Brain microvascular endothelial cell (primary cell): ENCODE results near the gene TAF5L.

Source experiments
- DNase-seq: peaks from one replicate; pipeline ENCODE4 v3.0.0-alpha.2; 2020
- H3K27ac ChIP-seq: fragments of 250-450 bp; sonication (Bioruptor Pico); 2 replicates; pipeline ENCODE4 v1.5.1; 2020; ENCODE audit warnings: mild to moderate bottlenecking, moderate library complexity
- H3K27me3 ChIP-seq: fragments of 250-450 bp; sonication (Bioruptor Pico); replicated peaks from 2 replicates; pipeline ENCODE4 v1.5.1; 2020; ENCODE audit warnings: mild to moderate bottlenecking
- H3K36me3 ChIP-seq: fragments of 250-450 bp; sonication (Bioruptor Pico); replicated peaks from 2 replicates; pipeline ENCODE4 v1.5.1; 2020; ENCODE audit warnings: mild to moderate bottlenecking
- H3K4me3 ChIP-seq: 2 replicates; pipeline ENCODE4 v1.5.1; 2011; ENCODE audit warnings: low read depth, mild to moderate bottlenecking, control low read depth, low read length, moderate library complexity
- in situ Hi-C: cut with HindIII; loops from 2 replicates; pipeline ENCODE4 v1.10.0; 2017; ENCODE audit warnings: low sequenced_read_pairs, low pct_ligation_motif_present
- TF ChIP-seq, protein P1 (sequence below): IDR thresholded peaks from 2 replicates; pipeline ENCODE4 v1.5.1; 2011; ENCODE audit warnings: low read depth, mild to moderate bottlenecking, moderate library complexity, low read length, control low read depth, inconsistent platforms; ENCODE audit errors: missing control alignments

Gene TAF5L

DNA sequence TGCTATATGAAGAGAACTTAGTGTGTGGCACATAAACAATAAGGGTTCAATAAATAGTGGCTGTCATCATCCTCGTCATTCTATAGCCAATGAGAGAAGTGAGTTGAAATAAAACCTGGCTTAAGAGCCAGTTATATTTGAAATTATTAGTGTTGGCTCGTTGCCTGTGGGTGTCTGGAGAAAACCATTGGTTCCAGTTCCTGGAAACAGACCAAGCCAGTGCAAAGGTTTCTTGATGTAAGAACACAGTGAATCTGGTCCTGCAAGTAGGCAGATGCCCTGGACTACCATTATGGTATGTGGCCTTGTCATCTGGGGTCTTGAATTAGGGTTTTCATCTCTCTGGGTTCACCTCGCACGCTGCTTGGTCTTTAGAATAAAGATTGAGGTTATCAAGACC lies 43.4 kb upstream of the TAF5L start:
- H3K36me3 ChIP-seq, result no peaks in the 10 kb centered on the region
- H3K27me3 ChIP-seq, result no peaks in the 10 kb centered on the region
- no peak overlapping the region for H3K4me3 ChIP-seq
- DNase-seq, result peak; percentile 23
- TF ChIP-seq, protein P1, sequence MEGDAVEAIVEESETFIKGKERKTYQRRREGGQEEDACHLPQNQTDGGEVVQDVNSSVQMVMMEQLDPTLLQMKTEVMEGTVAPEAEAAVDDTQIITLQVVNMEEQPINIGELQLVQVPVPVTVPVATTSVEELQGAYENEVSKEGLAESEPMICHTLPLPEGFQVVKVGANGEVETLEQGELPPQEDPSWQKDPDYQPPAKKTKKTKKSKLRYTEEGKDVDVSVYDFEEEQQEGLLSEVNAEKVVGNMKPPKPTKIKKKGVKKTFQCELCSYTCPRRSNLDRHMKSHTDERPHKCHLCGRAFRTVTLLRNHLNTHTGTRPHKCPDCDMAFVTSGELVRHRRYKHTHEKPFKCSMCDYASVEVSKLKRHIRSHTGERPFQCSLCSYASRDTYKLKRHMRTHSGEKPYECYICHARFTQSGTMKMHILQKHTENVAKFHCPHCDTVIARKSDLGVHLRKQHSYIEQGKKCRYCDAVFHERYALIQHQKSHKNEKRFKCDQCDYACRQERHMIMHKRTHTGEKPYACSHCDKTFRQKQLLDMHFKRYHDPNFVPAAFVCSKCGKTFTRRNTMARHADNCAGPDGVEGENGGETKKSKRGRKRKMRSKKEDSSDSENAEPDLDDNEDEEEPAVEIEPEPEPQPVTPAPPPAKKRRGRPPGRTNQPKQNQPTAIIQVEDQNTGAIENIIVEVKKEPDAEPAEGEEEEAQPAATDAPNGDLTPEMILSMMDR, result no peak
- in situ Hi-C loops, result no loop called here
- H3K27ac ChIP-seq, result no peak overlapping the region

DNA sequence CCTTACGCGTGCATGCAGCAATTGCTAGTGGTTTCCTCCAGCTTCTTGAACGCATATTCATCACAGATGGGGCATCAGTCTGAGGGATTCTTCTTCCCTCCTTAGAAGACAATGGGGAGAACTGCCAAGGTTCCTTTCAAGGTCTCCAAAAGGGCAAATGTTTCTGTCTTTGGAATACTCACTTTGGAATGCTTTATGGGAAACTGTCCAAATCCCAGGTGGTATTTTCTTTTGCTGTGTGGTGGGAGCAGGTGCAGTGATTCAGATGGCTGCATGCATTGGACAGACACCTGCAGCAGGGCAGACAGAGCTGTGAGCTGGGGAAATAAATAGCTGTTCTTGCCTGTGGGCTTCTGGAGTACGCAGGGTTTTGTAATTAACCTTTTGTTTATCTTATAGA lies 40.7 kb upstream of the TAF5L start:
- no peaks in the 10 kb centered on the region for H3K27me3 ChIP-seq
- no peak overlapping the region for H3K27ac ChIP-seq
- TF ChIP-seq, protein P1, result no peak
- no peaks in the 10 kb centered on the region for H3K36me3 ChIP-seq
- in situ Hi-C loops, result no loop called here
- no peak for DNase-seq
- no peak overlapping the region for H3K4me3 ChIP-seq

DNA sequence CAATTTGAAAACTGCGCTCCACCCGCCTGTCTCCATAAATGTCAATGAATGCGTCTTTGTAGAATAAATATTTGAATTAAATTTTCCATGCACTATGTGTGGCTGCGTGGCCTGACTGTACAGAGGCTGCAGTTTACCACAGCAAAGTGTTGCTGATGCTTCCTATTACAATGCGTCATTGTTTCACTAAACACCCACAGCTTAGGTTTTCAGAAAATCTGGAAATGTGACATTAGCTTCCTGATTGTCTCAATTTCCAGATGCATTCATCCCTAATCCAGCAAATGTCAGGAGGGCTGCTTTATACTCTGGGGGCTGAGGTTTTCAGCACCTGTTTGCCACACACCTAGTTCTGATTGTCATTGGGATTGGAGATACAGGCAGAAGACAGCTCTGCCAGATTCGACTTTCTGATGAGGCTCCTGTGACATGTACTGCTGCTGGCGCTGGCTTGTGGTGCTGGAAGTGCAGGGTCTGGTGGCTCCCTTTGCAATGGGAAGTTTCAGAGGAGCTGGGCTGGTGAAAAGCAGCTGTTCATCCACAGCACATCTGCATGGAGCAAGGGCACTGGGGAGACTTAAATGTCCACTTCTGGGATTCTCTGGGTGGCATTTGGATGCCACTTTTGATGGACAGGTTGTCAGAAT lies 40.1 kb upstream of the TAF5L start:
- H3K4me3 ChIP-seq, result no peak overlapping the region
- no peak overlapping the region for H3K27ac ChIP-seq
- TF ChIP-seq, protein P1, result no peak
- peaks cover 4% of the 10 kb centered on the region for H3K36me3 ChIP-seq
- H3K27me3 ChIP-seq, result no peaks in the 10 kb centered on the region
- in situ Hi-C loops, result no loop called here
- DNase-seq, result no peak

DNA sequence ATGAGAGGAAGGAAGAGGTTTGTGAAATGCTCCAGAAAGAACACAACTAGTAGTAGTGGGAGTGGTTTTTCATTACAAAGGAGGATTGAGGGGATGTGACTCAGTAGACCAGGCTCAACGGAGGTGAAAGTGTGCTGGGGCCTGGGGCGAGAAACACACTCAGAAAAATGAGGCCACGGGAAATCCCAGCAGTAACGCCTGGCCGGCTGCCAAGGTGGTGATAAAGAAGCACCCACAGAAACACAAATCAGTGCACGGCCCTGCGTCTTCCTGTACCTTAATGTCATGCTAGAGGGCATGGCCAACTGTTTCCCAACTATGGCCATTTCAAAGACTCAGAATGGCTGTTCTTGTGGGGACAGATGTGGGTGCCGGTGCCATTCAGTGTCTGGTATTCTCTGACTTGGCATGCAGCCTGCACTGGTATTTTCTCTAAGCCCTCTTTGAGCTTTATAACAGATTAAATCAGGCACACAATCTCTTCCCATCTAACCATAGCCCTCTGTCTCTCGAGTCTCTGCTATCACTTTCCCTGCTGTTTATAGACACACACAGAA lies 38.3 kb upstream of the TAF5L start:
- no peak overlapping the region for H3K27ac ChIP-seq
- peaks cover 8% of the 10 kb centered on the region for H3K36me3 ChIP-seq
- peak; percentile 53 for DNase-seq
- in situ Hi-C loops, result no loop called here
- no peaks in the 10 kb centered on the region for H3K27me3 ChIP-seq
- H3K4me3 ChIP-seq, result no peak overlapping the region
- TF ChIP-seq, protein P1, result no peak

DNA sequence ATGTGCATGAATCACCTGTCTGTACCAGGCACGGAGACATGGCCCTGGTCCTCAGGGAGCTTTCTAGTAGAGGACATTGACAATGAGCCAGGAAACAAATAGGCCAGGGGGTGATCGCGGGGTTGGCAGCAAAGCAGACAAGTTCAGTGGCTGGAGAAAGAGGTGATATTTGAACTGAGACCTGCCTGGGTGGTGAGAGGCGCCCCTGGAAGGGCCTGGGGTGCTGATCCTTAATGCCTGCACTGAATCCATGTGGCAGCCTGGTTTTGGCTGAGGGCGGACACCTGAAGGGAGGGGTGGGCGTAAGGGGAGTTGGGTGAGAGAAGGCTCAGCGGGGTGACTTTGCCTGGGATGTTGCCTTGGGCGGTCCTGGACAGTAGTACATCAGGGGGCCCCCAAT lies 36.0 kb upstream of the TAF5L start:
- H3K36me3 ChIP-seq, result peaks cover 18% of the 10 kb centered on the region
- TF ChIP-seq, protein P1, result no peak
- no peak overlapping the region for H3K4me3 ChIP-seq
- H3K27me3 ChIP-seq, result no peaks in the 10 kb centered on the region
- in situ Hi-C loops, result no loop called here
- H3K27ac ChIP-seq, result no peak overlapping the region
- no peak for DNase-seq
